GM23338 (cell line): Measurements from ENCODE around the gene KAT8. TPM values are rescaled to one million over a fixed set of nuclear protein-coding genes. Genes with fewer than 3 reads are reported as not detected.
A peak's percentile ranks its signal among the peaks of the same experiment; 100 is the strongest.

ENCODE experiments used
- ATAC-seq: fragments of 200-7000 bp; cut with Tn5 transposase; 3 replicates; pipeline ENCODE4 v1.9.1; 2020
- DNase-seq: peaks from one replicate; pipeline ENCODE4 v3.0.0-alpha.2; 2015; ENCODE audit warnings: low spot score
- H2AFZ ChIP-seq: fragments of 200-600 bp; sonication (generic); 2 replicates; pipeline ENCODE4 v1.8.0; 2016; ENCODE audit warnings: antibody characterized with exemption, mild to moderate bottlenecking, moderate library complexity
- H3F3A ChIP-seq: fragments of 200-600 bp; sonication (generic); replicated peaks from 2 replicates; pipeline ENCODE4 v1.8.0; 2017; ENCODE audit warnings: antibody characterized with exemption, mixed run types, low read depth
- H3K27ac ChIP-seq: fragments of 200-600 bp; sonication (generic); 2 replicates; pipeline ENCODE4 v1.6.1; 2016; ENCODE audit warnings: low read depth
- H3K27me3 ChIP-seq: fragments of 200-600 bp; sonication (generic); 2 replicates; pipeline ENCODE4 v1.8.0; 2016; ENCODE audit warnings: mild to moderate bottlenecking, mixed run types, moderate library complexity; ENCODE audit not compliant: insufficient read depth
- H3K36me3 ChIP-seq: fragments of 200-600 bp; sonication (generic); 2 replicates; pipeline ENCODE4 v1.8.0; 2016; ENCODE audit warnings: mild to moderate bottlenecking; ENCODE audit not compliant: insufficient read depth
- H3K4me1 ChIP-seq: fragments of 200-600 bp; sonication (generic); 2 replicates; pipeline ENCODE4 v1.8.0; 2016; ENCODE audit warnings: mild to moderate bottlenecking, moderate library complexity; ENCODE audit not compliant: insufficient read depth
- H3K4me2 ChIP-seq: fragments of 200-600 bp; sonication (generic); 2 replicates; pipeline ENCODE4 v1.7.1; 2017; ENCODE audit warnings: mixed run types
- H3K4me3 ChIP-seq: fragments of 200-600 bp; sonication (generic); 2 replicates; pipeline ENCODE4 v1.6.1; 2016; ENCODE audit warnings: mixed run types
- H3K79me2 ChIP-seq: fragments of 200-600 bp; sonication (generic); replicated peaks from 2 replicates; pipeline ENCODE4 v1.8.0; 2017; ENCODE audit warnings: mild to moderate bottlenecking; ENCODE audit not compliant: insufficient read depth
- H3K9me2 ChIP-seq: fragments of 200-600 bp; sonication (generic); 2 replicates; pipeline ENCODE4 v1.8.0; 2017; ENCODE audit not compliant: insufficient read depth
- H4K20me1 ChIP-seq: fragments of 200-600 bp; sonication (generic); replicated peaks from 2 replicates; pipeline ENCODE4 v1.8.0; 2017; ENCODE audit warnings: mild to moderate bottlenecking; ENCODE audit not compliant: insufficient read depth
- H3K27ac Mint-ChIP-seq: 2 replicates; pipeline ENCODE4 v1.8.0; 2020; ENCODE audit warnings: inconsistent platforms, mild to moderate bottlenecking, moderate library complexity, mixed read lengths
- H3K27me3 Mint-ChIP-seq: 3 replicates; pipeline ENCODE4 v1.8.0; 2022; ENCODE audit warnings: low read depth, mild to moderate bottlenecking, moderate library complexity, mixed read lengths, inconsistent platforms; ENCODE audit not compliant: insufficient read depth, poor library complexity
- H3K36me3 Mint-ChIP-seq: 3 replicates; pipeline ENCODE4 v1.8.0; 2021; ENCODE audit warnings: low read depth, mild to moderate bottlenecking, inconsistent platforms, moderate library complexity, mixed read lengths
- H3K4me1 Mint-ChIP-seq: 3 replicates; pipeline ENCODE4 v1.8.0; 2020; ENCODE audit warnings: mild to moderate bottlenecking, inconsistent platforms, mixed read lengths
- H3K4me3 Mint-ChIP-seq: 3 replicates; pipeline ENCODE4 v1.8.0; 2021; ENCODE audit warnings: moderate library complexity, mild to moderate bottlenecking, inconsistent platforms, mixed read lengths
- H3K9me3 Mint-ChIP-seq: 3 replicates; pipeline ENCODE4 v1.8.0; 2020; ENCODE audit warnings: moderate library complexity, mild to moderate bottlenecking, inconsistent platforms, mixed read lengths
- CREB1 ChIP-seq: fragments of 250-450 bp; sonication (Bioruptor Pico); IDR thresholded peaks from 2 replicates; pipeline ENCODE4 v1.5.0; 2020; ENCODE audit warnings: low read depth, mild to moderate bottlenecking, moderate library complexity
- CTCF ChIP-seq, 2 experiments: fragments of 200-600 bp in 1 of 2; sonication (generic) in 1 of 2; conservative IDR thresholded peaks; 2 replicates each; pipeline versions ENCODE4 v1.5.1 to v1.6.1; 2016 to 2017; ENCODE audit warnings: antibody characterized with exemption in 2 of 2, low read depth in 2 of 2, mild to moderate bottlenecking in 2 of 2, moderate library complexity in 1 of 2
- EZH2 ChIP-seq: fragments of 200-600 bp; sonication (generic); IDR thresholded peaks from one replicate; pipeline ENCODE4 v1.8.0; 2017; ENCODE audit warnings: antibody characterized with exemption, mild to moderate bottlenecking, low read depth; ENCODE audit not compliant: unreplicated experiment
- EZH2phosphoT487 ChIP-seq: fragments of 200-600 bp; sonication (generic); IDR thresholded peaks from one replicate; pipeline ENCODE4 v1.8.1; 2018; ENCODE audit warnings: antibody characterized with exemption; ENCODE audit not compliant: unreplicated experiment
- JUNB ChIP-seq: IDR thresholded peaks from one replicate; pipeline ENCODE4 v1.6.1; 2016; ENCODE audit warnings: antibody characterized with exemption; ENCODE audit not compliant: unreplicated experiment
- NANOG ChIP-seq: IDR thresholded peaks from 2 replicates; pipeline ENCODE4 v1.6.1; 2016; ENCODE audit warnings: antibody characterized with exemption, borderline replicate concordance
- STAT1 ChIP-seq: IDR thresholded peaks from one replicate; pipeline ENCODE4 v1.6.1; 2016; ENCODE audit warnings: antibody characterized with exemption; ENCODE audit not compliant: unreplicated experiment
- ZNF114 ChIP-seq: fragments of 250-450 bp; sonication (Bioruptor Pico); IDR thresholded peaks from 2 replicates; pipeline ENCODE4 v1.5.0; 2020; ENCODE audit warnings: mild to moderate bottlenecking, moderate library complexity
- ZNF331 ChIP-seq: fragments of 250-450 bp; sonication (Bioruptor Pico); IDR thresholded peaks from 2 replicates; pipeline ENCODE4 v1.5.0; 2020; ENCODE audit warnings: low read depth, mild to moderate bottlenecking, moderate library complexity
- ZNF462 ChIP-seq: fragments of 250-450 bp; sonication (Bioruptor Pico); IDR thresholded peaks from 2 replicates; pipeline ENCODE4 v1.5.0; 2020; ENCODE audit warnings: mild to moderate bottlenecking, moderate library complexity
- polyA plus RNA-seq: library from polyadenylated mRNA; unstranded; fragments of >200 nt; fragmentation: Nextera tagmentation; extraction: Ambion mirVana; gene quantifications from 2 replicates; pipeline ENCODE4 v1.2.1, GENCODE V29; 2016
- total RNA-seq: library from RNA; depleted of rRNA; stranded (reverse); fragments of >200 nt; shearing (Covaris generic); gene quantifications from 2 replicates; pipeline ENCODE4 v1.2.3, GENCODE V29; 2014
- TF ChIP-seq, protein P1 (sequence below): IDR thresholded peaks from one replicate; pipeline ENCODE4 v1.6.1; 2018; ENCODE audit warnings: antibody characterized with exemption; ENCODE audit not compliant: unreplicated experiment
- TF ChIP-seq, protein P2 (sequence below): IDR thresholded peaks from 2 replicates; pipeline ENCODE4 v1.6.1; 2016; ENCODE audit warnings: antibody characterized with exemption

KAT8 gene
- total and polyA plus RNA-seq, 2 experiments from 2014 or later: 47.6 to 85.4 TPM

GRCh38 chr16:31179219-31179746, 61.8 kb downstream of the KAT8 start:
- Mint-ChIP-seq H3K9me3 (peaks cover 7% of the 10 kb centered on the region), H3K4me3 (peak overlapping the region; percentile 96), H3K36me3 (peaks cover 39% of the 10 kb centered on the region), H3K27ac (peak overlapping the region; percentile 96), H3K27me3 (peaks cover 20% of the 10 kb centered on the region), H3K4me1 (peaks cover 27% of the 10 kb centered on the region)
- DNase-seq (no peak), ATAC-seq (peak; percentile 17)
- peak overlapping the region; percentile 100 for H3K4me3 ChIP-seq
- peaks cover 19% of the 10 kb centered on the region for H3F3A ChIP-seq
- no peak for TF ChIP-seq EZH2
- TF ChIP-seq, protein P1, sequence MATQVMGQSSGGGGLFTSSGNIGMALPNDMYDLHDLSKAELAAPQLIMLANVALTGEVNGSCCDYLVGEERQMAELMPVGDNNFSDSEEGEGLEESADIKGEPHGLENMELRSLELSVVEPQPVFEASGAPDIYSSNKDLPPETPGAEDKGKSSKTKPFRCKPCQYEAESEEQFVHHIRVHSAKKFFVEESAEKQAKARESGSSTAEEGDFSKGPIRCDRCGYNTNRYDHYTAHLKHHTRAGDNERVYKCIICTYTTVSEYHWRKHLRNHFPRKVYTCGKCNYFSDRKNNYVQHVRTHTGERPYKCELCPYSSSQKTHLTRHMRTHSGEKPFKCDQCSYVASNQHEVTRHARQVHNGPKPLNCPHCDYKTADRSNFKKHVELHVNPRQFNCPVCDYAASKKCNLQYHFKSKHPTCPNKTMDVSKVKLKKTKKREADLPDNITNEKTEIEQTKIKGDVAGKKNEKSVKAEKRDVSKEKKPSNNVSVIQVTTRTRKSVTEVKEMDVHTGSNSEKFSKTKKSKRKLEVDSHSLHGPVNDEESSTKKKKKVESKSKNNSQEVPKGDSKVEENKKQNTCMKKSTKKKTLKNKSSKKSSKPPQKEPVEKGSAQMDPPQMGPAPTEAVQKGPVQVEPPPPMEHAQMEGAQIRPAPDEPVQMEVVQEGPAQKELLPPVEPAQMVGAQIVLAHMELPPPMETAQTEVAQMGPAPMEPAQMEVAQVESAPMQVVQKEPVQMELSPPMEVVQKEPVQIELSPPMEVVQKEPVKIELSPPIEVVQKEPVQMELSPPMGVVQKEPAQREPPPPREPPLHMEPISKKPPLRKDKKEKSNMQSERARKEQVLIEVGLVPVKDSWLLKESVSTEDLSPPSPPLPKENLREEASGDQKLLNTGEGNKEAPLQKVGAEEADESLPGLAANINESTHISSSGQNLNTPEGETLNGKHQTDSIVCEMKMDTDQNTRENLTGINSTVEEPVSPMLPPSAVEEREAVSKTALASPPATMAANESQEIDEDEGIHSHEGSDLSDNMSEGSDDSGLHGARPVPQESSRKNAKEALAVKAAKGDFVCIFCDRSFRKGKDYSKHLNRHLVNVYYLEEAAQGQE: no peak
- no peak for TF ChIP-seq ZNF114 (CRISPR knock-in tag)
- TF ChIP-seq CTCF (conservative IDR thresholded peaks at IDR 0.05; ENCODE audit: low read depth in 2 of 2): no peak
- no peak for TF ChIP-seq NANOG
- TF ChIP-seq STAT1: no peak
- no peak for TF ChIP-seq ZNF331 (CRISPR knock-in tag)
- TF ChIP-seq, protein P2, sequence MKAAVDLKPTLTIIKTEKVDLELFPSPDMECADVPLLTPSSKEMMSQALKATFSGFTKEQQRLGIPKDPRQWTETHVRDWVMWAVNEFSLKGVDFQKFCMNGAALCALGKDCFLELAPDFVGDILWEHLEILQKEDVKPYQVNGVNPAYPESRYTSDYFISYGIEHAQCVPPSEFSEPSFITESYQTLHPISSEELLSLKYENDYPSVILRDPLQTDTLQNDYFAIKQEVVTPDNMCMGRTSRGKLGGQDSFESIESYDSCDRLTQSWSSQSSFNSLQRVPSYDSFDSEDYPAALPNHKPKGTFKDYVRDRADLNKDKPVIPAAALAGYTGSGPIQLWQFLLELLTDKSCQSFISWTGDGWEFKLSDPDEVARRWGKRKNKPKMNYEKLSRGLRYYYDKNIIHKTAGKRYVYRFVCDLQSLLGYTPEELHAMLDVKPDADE: no peak
- TF ChIP-seq JUNB: no peak
- TF ChIP-seq CREB1: no peak
- no peak for TF ChIP-seq ZNF462 (CRISPR knock-in tag)
- TF ChIP-seq EZH2phosphoT487: no peak
- peak overlapping the region; percentile 90; the same call in 1 of the 2 replicates for H2AFZ ChIP-seq
- H3K27ac ChIP-seq: peak overlapping the region; percentile 99
- H3K79me2 ChIP-seq: peaks cover 44% of the 10 kb centered on the region
- peaks cover 26% of the 10 kb centered on the region for H3K36me3 ChIP-seq
- H3K4me1 ChIP-seq: peaks cover 27% of the 10 kb centered on the region
- no peaks in the 10 kb centered on the region for H3K9me2 ChIP-seq
- peak overlapping the region; percentile 100 for H3K4me2 ChIP-seq
- no peaks in the 10 kb centered on the region for H3K27me3 ChIP-seq
- peaks cover 36% of the 10 kb centered on the region for H4K20me1 ChIP-seq
